A673 (cell line): ENCODE data around the gene GUCA2B. TPM values are rescaled to one million over a fixed set of nuclear protein-coding genes. Genes with fewer than 3 reads are reported as not detected.

Experiments
- BruUV-seq: library from RNA; stranded (reverse); fragments of 400-500 nt; replicated peaks from 2 replicates; lab custom pipeline; 2021; lab: Mats Ljungman, UMichigan
- CTCF ChIA-PET: fragments of 300-600 bp; sonication (Branson Sonifier 250); formaldehyde crosslinking; loops from one replicate; lab custom pipeline; 2022; ENCODE audit warnings: antibody characterized with exemption; lab: Charles Lee
- POLR2A ChIA-PET: fragments of 300-600 bp; sonication (Branson Sonifier 250); formaldehyde crosslinking; loops from one replicate; lab custom pipeline; 2022; ENCODE audit warnings: antibody characterized with exemption; ENCODE audit not compliant: low non-redundant PET; lab: Charles Lee
- DNase-seq: peaks from one replicate; pipeline ENCODE4 v3.0.0-alpha.2; 2015; ENCODE audit warnings: low spot score
- H3K27ac ChIP-seq: fragments of 200-600 bp; sonication (generic); 2 replicates; pipeline ENCODE4 v1.5.1; 2016; ENCODE audit warnings: mixed run types, low read depth, mild to moderate bottlenecking, mixed read lengths, antibody characterized with exemption, low read length; ENCODE audit not compliant: poor library complexity, severe bottlenecking
- H3K27me3 ChIP-seq: fragments of 200-600 bp; sonication (generic); replicated peaks from 2 replicates; pipeline ENCODE4 v1.6.1; 2017; ENCODE audit warnings: mixed run types, low read depth, mild to moderate bottlenecking, mixed read lengths, antibody characterized with exemption, low read length; ENCODE audit not compliant: insufficient read depth, poor library complexity
- H3K36me3 ChIP-seq: fragments of 200-600 bp; sonication (generic); 2 replicates; pipeline ENCODE4 v1.6.1; 2016; ENCODE audit warnings: mixed run types, mild to moderate bottlenecking, mixed read lengths, antibody characterized with exemption, low read length; ENCODE audit not compliant: insufficient read depth, poor library complexity, severe bottlenecking
- H3K4me1 ChIP-seq: fragments of 200-600 bp; sonication (generic); 2 replicates; pipeline ENCODE4 v1.6.1; 2017; ENCODE audit warnings: mixed run types, mild to moderate bottlenecking, mixed read lengths, antibody characterized with exemption, low read length; ENCODE audit not compliant: insufficient read depth, poor library complexity, severe bottlenecking
- H3K4me3 ChIP-seq: fragments of 200-600 bp; sonication (generic); 2 replicates; pipeline ENCODE4 v1.5.1; 2016; ENCODE audit warnings: low read depth, mixed run types, mild to moderate bottlenecking, mixed read lengths, low read length; ENCODE audit not compliant: poor library complexity, severe bottlenecking
- H3K9me3 ChIP-seq: fragments of 200-600 bp; sonication (generic); 2 replicates; pipeline ENCODE4 v1.6.1; 2016; ENCODE audit warnings: mixed run types, low read depth, mild to moderate bottlenecking, mixed read lengths, antibody characterized with exemption, low read length; ENCODE audit not compliant: poor library complexity, severe bottlenecking
- CTCF ChIP-seq: fragments of 300-800, 200-600 bp; sonication (generic); conservative IDR thresholded peaks from 2 replicates; pipeline ENCODE4 v1.5.1; 2017; ENCODE audit warnings: low read depth, mild to moderate bottlenecking, antibody characterized with exemption, low read length, moderate library complexity, mixed read lengths
- EZH2 ChIP-seq: fragments of 200-600 bp; sonication (generic); IDR thresholded peaks from 2 replicates; pipeline ENCODE4 v1.6.1; 2017; ENCODE audit warnings: borderline replicate concordance, low read depth, mild to moderate bottlenecking, mixed read lengths, antibody characterized with exemption, low read length; ENCODE audit not compliant: poor library complexity, severe bottlenecking
- intact Hi-C: fragments of 100-400 bp; cut with micrococcal nuclease; formaldehyde crosslinking; loops from one replicate; pipeline ENCODE4 v1.10.0; 2022; ENCODE audit not compliant: unreplicated experiment
- total RNA-seq: library from RNA; stranded (reverse); gene quantifications from 2 replicates; pipeline ENCODE4 v1.2.3, GENCODE V29; 2021

The GUCA2B gene
- total RNA-seq, 1 experiment from 2014 or later = not detected

GRCh38 chr1:42158189-42158588 is 5.0 kb downstream of the GUCA2B start:
- TF ChIP-seq CTCF (no peak), EZH2 (no peak)
- Histone ChIP-seq H3K27ac (no peak overlapping the region), H3K4me1 (no peaks in the 10 kb centered on the region), H3K9me3 (peaks cover 6% of the 10 kb centered on the region), H3K36me3 (no peaks in the 10 kb centered on the region), H3K27me3 (no peaks in the 10 kb centered on the region), H3K4me3 (no peak overlapping the region)
- ChIA-PET POLR2A (interaction anchor here (0.6 kb wide), 1 partner anchor 34 kb away, joined by 5 read pairs; no protein-coding TSS in a partner anchor), CTCF (interaction anchor here (0.6 to 1.3 kb wide), 3 partner anchors 11 to 122 kb away, joined by 5 to 9 read pairs (median 6); no protein-coding TSS in a partner anchor)
- no peak for DNase-seq
- intact Hi-C loops = no loop called here
- BruUV-seq = no TSS peak

DNA sequence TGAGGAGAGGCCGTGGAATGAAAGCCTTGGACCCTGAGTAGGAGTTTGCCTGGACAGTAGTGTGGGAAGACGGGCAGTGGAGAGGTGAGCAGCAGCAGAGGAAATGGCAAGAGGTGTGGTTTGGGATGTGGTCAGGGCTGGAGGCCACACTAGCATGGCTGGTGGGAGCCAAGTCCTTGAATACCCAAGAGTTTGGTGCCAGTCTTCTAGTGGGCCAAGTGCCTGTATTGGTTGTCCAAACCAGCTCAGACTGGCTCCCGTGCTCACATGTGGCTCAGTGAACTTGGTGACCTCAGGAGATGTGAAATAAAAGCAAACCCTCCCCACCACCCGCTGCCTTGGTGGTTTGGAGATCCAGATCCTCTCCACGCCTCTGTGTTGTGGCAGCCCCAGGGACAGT is 9.0 kb downstream of the GUCA2B start:
- H3K27ac ChIP-seq = no peak overlapping the region
- no TSS peak for BruUV-seq
- intact Hi-C loops = no loop called here
- no peaks in the 10 kb centered on the region for H3K27me3 ChIP-seq
- no peaks in the 10 kb centered on the region for H3K4me1 ChIP-seq
- no peak overlapping the region for H3K4me3 ChIP-seq
- CTCF ChIA-PET = interaction anchor here (1.4 kb wide), 1 partner anchor 12 kb away, joined by 4 read pairs; no protein-coding TSS in a partner anchor
- TF ChIP-seq EZH2 = no peak
- no peak for TF ChIP-seq CTCF
- POLR2A ChIA-PET = no interaction called here
- H3K36me3 ChIP-seq = no peaks in the 10 kb centered on the region
- peaks cover 6% of the 10 kb centered on the region for H3K9me3 ChIP-seq
- DNase-seq = no peak

DNA sequence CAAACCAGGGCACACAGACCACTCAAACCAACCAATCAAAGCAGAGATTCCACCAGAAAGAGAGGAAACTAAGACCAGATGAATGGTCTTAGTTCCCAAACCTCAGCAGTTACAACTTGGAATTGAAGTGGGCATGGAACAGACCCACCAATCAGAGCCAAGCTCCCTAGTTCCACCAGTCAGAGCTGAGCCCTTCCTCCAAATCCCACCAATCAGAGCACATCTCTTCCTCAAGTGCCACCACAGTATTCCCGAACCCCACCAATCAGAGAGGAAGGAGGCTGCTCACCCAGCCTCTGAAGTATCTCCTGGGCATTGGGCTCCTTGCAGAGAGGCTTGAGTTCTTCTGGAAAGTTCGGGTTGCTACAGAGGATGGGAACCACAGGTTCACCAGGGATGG is 9.9 kb downstream of the GUCA2B start:
- TF ChIP-seq CTCF = no peak
- no peak for TF ChIP-seq EZH2
- CTCF ChIA-PET = interaction anchor here (1.4 kb wide), 1 partner anchor 11 kb away, joined by 4 read pairs; no protein-coding TSS in a partner anchor
- H3K27me3 ChIP-seq = no peaks in the 10 kb centered on the region
- BruUV-seq = no TSS peak
- no peak for DNase-seq
- H3K27ac ChIP-seq = no peak overlapping the region
- intact Hi-C loops = no loop called here
- H3K4me3 ChIP-seq = no peak overlapping the region
- no peaks in the 10 kb centered on the region for H3K4me1 ChIP-seq
- POLR2A ChIA-PET = no interaction called here
- no peaks in the 10 kb centered on the region for H3K36me3 ChIP-seq
- peaks cover 6% of the 10 kb centered on the region for H3K9me3 ChIP-seq
